NCI-H524 (cell line): Measurements from ENCODE around the gene CRIP3.

ENCODE experiments used
- DNase-seq, 2 experiments: peaks; one replicate each; lab custom pipeline; 2025; lab: John Stamatoyannopoulos, UW

CRIP3 gene

GRCh38 chr6:43273707-43274106, 34.9 kb downstream of the CRIP3 start:
- no peak for DNase-seq

GRCh38 chr6:43271944-43272343, 36.7 kb downstream of the CRIP3 start:
- no peak for DNase-seq

GRCh38 chr6:43271103-43271815, 37.4 kb downstream of the CRIP3 start:
- no peak for DNase-seq

- no peak for DNase-seq
These were observed 39.2 kb downstream of the CRIP3 start for GRCh38 chr6:43269273-43270007.

GRCh38 chr6:43268782-43269272, 39.8 kb downstream of the CRIP3 start:
- no peak for DNase-seq

- no peak for DNase-seq
These were observed 40.3 kb downstream of the CRIP3 start for GRCh38 chr6:43268355-43268700.

- DNase-seq, result no peak
These were observed 40.8 kb downstream of the CRIP3 start for GRCh38 chr6:43267619-43268354.

GRCh38 chr6:43265564-43265963, 43.1 kb downstream of the CRIP3 start:
- no peak for DNase-seq

GRCh38 chr6:43264599-43265145, 44.0 kb downstream of the CRIP3 start:
- no peak for DNase-seq

- DNase-seq, result peak in 1 of 2 experiments; percentile 66
These were observed 45.1 kb downstream of the CRIP3 start for GRCh38 chr6:43263314-43264178.

- DNase-seq, result no peak
These were observed 45.8 kb downstream of the CRIP3 start for GRCh38 chr6:43262780-43263313.

GRCh38 chr6:43262000-43262779, 46.4 kb downstream of the CRIP3 start:
- DNase-seq, result no peak

- no peak for DNase-seq
These were observed 47.4 kb downstream of the CRIP3 start for GRCh38 chr6:43261198-43261597.

- no peak for DNase-seq
These were observed 47.8 kb downstream of the CRIP3 start for GRCh38 chr6:43260791-43261190.

GRCh38 chr6:43258807-43259686, 49.6 kb downstream of the CRIP3 start:
- DNase-seq, result no peak

- DNase-seq, result no peak
These were observed 50.4 kb downstream of the CRIP3 start for GRCh38 chr6:43258180-43258579.

GRCh38 chr6:43257367-43258145, 51.1 kb downstream of the CRIP3 start:
- DNase-seq, result no peak

- no peak for DNase-seq
These were observed 51.8 kb downstream of the CRIP3 start for GRCh38 chr6:43256670-43257366.
